SK-MEL-5 (cell line): ENCODE results near the gene BFAR. TPM values are rescaled to one million over a fixed set of nuclear protein-coding genes. Genes with fewer than 3 reads are reported as not detected.
"Not testable (repeated sequence)": the region's sequence is repeated elsewhere in the genome, so short reads cannot be mapped to it uniquely, and the experiment has no call there.

ENCODE experiments used
- DNase-seq: peaks from one replicate; pipeline ENCODE4 v3.0.0-alpha.2; 2016; ENCODE audit warnings: low read depth, low spot score
- in situ Hi-C: cut with HindIII; loops from 2 replicates; pipeline ENCODE4 v1.10.0; 2016; ENCODE audit warnings: low sequenced_read_pairs, high pct_unique_total_duplicates, low pct_unique_long_range_greater_than_20kb
- total RNA-seq: library from RNA; depleted of rRNA; stranded (reverse); fragments of >200 nt; shearing (Covaris generic); gene quantifications from 2 replicates; pipeline ENCODE4 v1.2.3, GENCODE V29; 2014

Gene BFAR
- total RNA-seq, 1 experiment from 2014 or later = 225 TPM

- in situ Hi-C loops, DNase-seq: not testable (repeated sequence)
Observed at GRCh38 chr16:14630620-14631330, 2.0 kb upstream of the BFAR start.

GRCh38 chr16:14634389-14634725, 1.6 kb downstream of the BFAR start:
- in situ Hi-C loops = no loop called here
- peak; percentile 48 for DNase-seq

- DNase-seq = peak; percentile 25
- in situ Hi-C loops = no loop called here
Observed at GRCh38 chr16:14635395-14636165, 2.8 kb downstream of the BFAR start.

- in situ Hi-C loops = not testable (repeated sequence)
- DNase-seq = peak; percentile 90
Observed at GRCh38 chr16:14636179-14636950, 3.6 kb downstream of the BFAR start.

- DNase-seq, in situ Hi-C loops: not testable (repeated sequence)
Observed at GRCh38 chr16:14636951-14637240, 4.1 kb downstream of the BFAR start.

- no peak for DNase-seq
- in situ Hi-C loops = no loop called here
Observed at GRCh38 chr16:14640538-14640937, 7.8 kb downstream of the BFAR start.

- DNase-seq = no peak
- in situ Hi-C loops = no loop called here
Observed at GRCh38 chr16:14641206-14641605, 8.5 kb downstream of the BFAR start.

GRCh38 chr16:14641926-14642325, 9.2 kb downstream of the BFAR start:
- in situ Hi-C loops = no loop called here
- DNase-seq = no peak

GRCh38 chr16:14649816-14650215, 17.1 kb downstream of the BFAR start:
- in situ Hi-C loops = no loop called here
- no peak for DNase-seq

GRCh38 chr16:14650629-14651028, 17.9 kb downstream of the BFAR start:
- in situ Hi-C loops = no loop called here
- no peak for DNase-seq

GRCh38 chr16:14652726-14653125, 20.0 kb downstream of the BFAR start:
- no peak for DNase-seq

GRCh38 chr16:14658063-14658462, 25.3 kb downstream of the BFAR start:
- no peak for DNase-seq
- in situ Hi-C loops = no loop called here

More at GRCh38 chr16:14652726-14653125, 20.0 kb downstream of the BFAR start:
- in situ Hi-C loops = no loop called here

- in situ Hi-C loops = no loop called here
- DNase-seq = no peak
Observed at GRCh38 chr16:14667347-14668266, 34.9 kb downstream of the BFAR start.

- no peak for DNase-seq
- in situ Hi-C loops = no loop called here
Observed at GRCh38 chr16:14668556-14669223, 35.9 kb downstream of the BFAR start.

GRCh38 chr16:14669776-14670175, 37.0 kb downstream of the BFAR start:
- DNase-seq = peak; percentile 15

GRCh38 chr16:14672403-14672971, 39.7 kb downstream of the BFAR start:
- peak; percentile 15 for DNase-seq
- in situ Hi-C loops = no loop called here

More at GRCh38 chr16:14669776-14670175, 37.0 kb downstream of the BFAR start:
- in situ Hi-C loops = no loop called here

- in situ Hi-C loops = no loop called here
- DNase-seq = no peak
Observed at GRCh38 chr16:14676633-14677032, 43.9 kb downstream of the BFAR start.
